ENCODE results near the gene MAN2A2. TPM values are rescaled to one million over a fixed set of nuclear protein-coding genes. Genes with fewer than 3 reads are reported as not detected.

MAN2A2 gene
- total RNA-seq, 2 experiments from 2014 or later = 11.6 to 12.2 TPM

GRCh38 chr15:90871139-90871715, 31.9 kb upstream of the MAN2A2 start:
- H3K79me2 ChIP-seq (ENCODE audit: insufficient read depth, low read depth, low read length) = no peaks in the 10 kb centered on the region
- no peaks in the 10 kb centered on the region for H3K9me3 ChIP-seq (ENCODE audit: low read length)
- no peaks in the 10 kb centered on the region; the same call in 1 of the 2 replicates for H4K20me1 ChIP-seq (ENCODE audit: insufficient read depth, low read length)
- no peaks in the 10 kb centered on the region for H3K36me3 ChIP-seq (ENCODE audit: insufficient read depth, low read length)
- peak overlapping the region; percentile 78 for H3K4me3 ChIP-seq (ENCODE audit: low read depth, low read length, poor library complexity, severe bottlenecking)
- intact Hi-C loops (cut with micrococcal nuclease; ENCODE audit: unreplicated experiment) = loop anchor here (2.0 to 5.0 kb wide), 2 partner anchors 64 to 84 kb away; partner anchors contain the start of gene UNC45A
- no peaks in the 10 kb centered on the region for H3K9me2 ChIP-seq (ENCODE audit: insufficient read depth, low read length)
- H3K4me2 ChIP-seq (ENCODE audit: low read length) = peak overlapping the region; percentile 90
- peak; percentile 50 for DNase-seq (ENCODE audit: low spot score)
- H3K27ac ChIP-seq (ENCODE audit: low read depth, low read length, poor library complexity, severe bottlenecking) = no peak overlapping the region
- peak overlapping the region; percentile 80; the same call in 1 of the 2 replicates for H2AFZ ChIP-seq (ENCODE audit: low read length)
- ChIA-PET POLR2A (no interaction called here), CTCF (ENCODE audit: unreplicated experiment) (interaction anchor here (0.5 kb wide), 1 partner anchor 39 kb away, joined by 5 read pairs; no protein-coding TSS in a partner anchor)
- BruUV-seq (replicated peaks) = no TSS peak
- peaks cover 36% of the 10 kb centered on the region for H3K4me1 ChIP-seq (ENCODE audit: insufficient read depth, low read length, poor library complexity, severe bottlenecking)
- TF ChIP-seq EZH2phosphoT487 (IDR thresholded peaks at IDR 0.05; ENCODE audit: borderline replicate concordance, low read depth, low read length) (no peak), CTCF (conservative IDR thresholded peaks at IDR 0.05; ENCODE audit: low read length) (no peak)

- Histone ChIP-seq H3K79me2 (ENCODE audit: insufficient read depth, low read depth, low read length) (no peaks in the 10 kb centered on the region), H3K9me3 (ENCODE audit: low read length) (no peaks in the 10 kb centered on the region), H3K4me2 (ENCODE audit: low read length) (peak overlapping the region; percentile 90), H3K4me1 (ENCODE audit: insufficient read depth, low read length, poor library complexity, severe bottlenecking) (peaks cover 36% of the 10 kb centered on the region), H3K4me3 (ENCODE audit: low read depth, low read length, poor library complexity, severe bottlenecking) (peak overlapping the region; percentile 78), H3K36me3 (ENCODE audit: insufficient read depth, low read length) (no peaks in the 10 kb centered on the region), H3K27ac (ENCODE audit: low read depth, low read length, poor library complexity, severe bottlenecking) (no peak overlapping the region), H2AFZ (ENCODE audit: low read length) (peak overlapping the region; percentile 68; the same call in 1 of the 2 replicates), H3K9me2 (ENCODE audit: insufficient read depth, low read length) (no peaks in the 10 kb centered on the region), H4K20me1 (ENCODE audit: insufficient read depth, low read length) (no peaks in the 10 kb centered on the region; the same call in 1 of the 2 replicates)
- no peak for DNase-seq (ENCODE audit: low spot score)
- CTCF ChIA-PET (ENCODE audit: unreplicated experiment) = interaction anchor here (0.5 kb wide), 1 partner anchor 40 kb away, joined by 5 read pairs; no protein-coding TSS in a partner anchor
- intact Hi-C loops (cut with micrococcal nuclease; ENCODE audit: unreplicated experiment) = loop anchor here (1.0 to 5.0 kb wide), 3 partner anchors 54 to 85 kb away; partner anchors contain the start of gene UNC45A
- BruUV-seq (replicated peaks) = no TSS peak
- POLR2A ChIA-PET = no interaction called here
- TF ChIP-seq CTCF (conservative IDR thresholded peaks at IDR 0.05; ENCODE audit: low read length) = no peak
- no peak for TF ChIP-seq EZH2phosphoT487 (IDR thresholded peaks at IDR 0.05; ENCODE audit: borderline replicate concordance, low read depth, low read length)
Measured at GRCh38 chr15:90871716-90872485, 31.2 kb upstream of the MAN2A2 start.

All from OCI-LY7 (cell line).